Neutrophil (primary cell): ENCODE data around the gene CYB561.

Source experiments
- H3K27ac ChIP-seq: fragments of 200-600 bp; sonication (generic); 2 replicates; pipeline ENCODE4 v1.5.1; 2016; ENCODE audit warnings: mild to moderate bottlenecking, moderate library complexity
- H3K27me3 ChIP-seq: fragments of 200-600 bp; sonication (generic); 2 replicates; pipeline ENCODE4 v1.6.0; 2016; ENCODE audit warnings: mild to moderate bottlenecking
- H3K36me3 ChIP-seq: fragments of 200-600 bp; sonication (generic); 2 replicates; pipeline ENCODE4 v1.5.1; 2017
- H3K4me1 ChIP-seq, 2 experiments: fragments of 200-600 bp in 1 of 2; sonication (generic) in 1 of 2; 1 replicate in 1 of 2; 2 replicates in 1 of 2; pipeline versions ENCODE4 v1.5.1 to v1.6.1; 2013 to 2016; ENCODE audit warnings: low read depth in 1 of 2, low read length in 1 of 2, mild to moderate bottlenecking in 1 of 2, moderate library complexity in 1 of 2; ENCODE audit not compliant: control insufficient read depth in 1 of 2, insufficient read depth in 1 of 2
- H3K4me3 ChIP-seq, 2 experiments: fragments of 200-600 bp in 1 of 2; sonication (generic) in 1 of 2; 1 replicate in 1 of 2; 2 replicates in 1 of 2; pipeline ENCODE4 v1.5.1; 2013 to 2016; ENCODE audit warnings: low read depth in 1 of 2, low read length in 1 of 2, mild to moderate bottlenecking in 1 of 2, moderate library complexity in 1 of 2
- H3K9me3 ChIP-seq: fragments of 200-600 bp; sonication (generic); 2 replicates; pipeline ENCODE4 v1.5.1; 2016
- CTCF ChIP-seq: fragments of 200-600 bp; sonication (generic); IDR thresholded peaks from 2 replicates; pipeline ENCODE4 v1.5.1; 2016; ENCODE audit warnings: antibody characterized with exemption

The CYB561 gene

GRCh38 chr17:63445954-63446752 lies at the start of gene CYB561:
Gene CYB561, minus strand, starts transcription at chr17:63446306. Its CDS starts 8,759 bp downstream, at chr17:63437547.
- TF ChIP-seq CTCF = peak; percentile 46
- peak within 1 kb of the TSS; percentile 51 to 76 for H3K4me3 ChIP-seq
- H3K9me3 ChIP-seq = no peaks in the 10 kb centered on the region
- peaks cover 18 to 20% of the 10 kb centered on the region in 2 experiments for H3K4me1 ChIP-seq
- H3K36me3 ChIP-seq = no peaks in the 10 kb centered on the region
- peak within 1 kb of the TSS; percentile 6 for H3K27ac ChIP-seq
- peaks cover 84% of the 10 kb centered on the region for H3K27me3 ChIP-seq

GRCh38 chr17:63495491-63495890 lies 49.4 kb upstream of the CYB561 start:
- TF ChIP-seq CTCF = no peak
- H3K36me3 ChIP-seq = no peaks in the 10 kb centered on the region
- H3K4me1 ChIP-seq = no peaks in the 10 kb centered on the region
- no peak overlapping the region for H3K27ac ChIP-seq
- H3K27me3 ChIP-seq = peaks cover 3% of the 10 kb centered on the region
- no peaks in the 10 kb centered on the region for H3K9me3 ChIP-seq
- no peak overlapping the region for H3K4me3 ChIP-seq

- Histone ChIP-seq H3K4me1 (no peaks in the 10 kb centered on the region), H3K27me3 (no peaks in the 10 kb centered on the region)
Measured at GRCh38 chr17:63494300-63494928, 48.3 kb upstream of the CYB561 start.

GRCh38 chr17:63493411-63493810 lies 47.3 kb upstream of the CYB561 start:
- TF ChIP-seq CTCF = no peak
- Histone ChIP-seq H3K4me3 (no peak overlapping the region), H3K4me1 (no peaks in the 10 kb centered on the region), H3K9me3 (no peaks in the 10 kb centered on the region), H3K27ac (no peak overlapping the region), H3K36me3 (no peaks in the 10 kb centered on the region), H3K27me3 (no peaks in the 10 kb centered on the region)

More at GRCh38 chr17:63494300-63494928, 48.3 kb upstream of the CYB561 start:
- no peak for TF ChIP-seq CTCF
- no peak overlapping the region for H3K4me3 ChIP-seq
- H3K27ac ChIP-seq = no peak overlapping the region
- H3K9me3 ChIP-seq = no peaks in the 10 kb centered on the region
- H3K36me3 ChIP-seq = no peaks in the 10 kb centered on the region

GRCh38 chr17:63492940-63493339 lies 46.8 kb upstream of the CYB561 start:
- no peak overlapping the region for H3K4me3 ChIP-seq
- no peaks in the 10 kb centered on the region for H3K27me3 ChIP-seq
- no peak for TF ChIP-seq CTCF
- no peak overlapping the region for H3K27ac ChIP-seq
- H3K9me3 ChIP-seq = no peaks in the 10 kb centered on the region
- H3K36me3 ChIP-seq = no peaks in the 10 kb centered on the region
- no peaks in the 10 kb centered on the region for H3K4me1 ChIP-seq
